Stromal cell of bone marrow (primary cell): Measurements from ENCODE around the gene KLF15.
"Not testable (repeated sequence)": the region's sequence is repeated elsewhere in the genome, so short reads cannot be mapped to it uniquely, and the experiment has no call there.

Experiments used
- DNase-seq: peaks from one replicate; pipeline ENCODE4 v3.0.0-alpha.2; 2012; ENCODE audit warnings: low read depth

Gene KLF15

GRCh38 chr3:126346466-126346865 is 10.7 kb downstream of the KLF15 start:
- DNase-seq: no peak

- no peak for DNase-seq
Measured at GRCh38 chr3:126345641-126346460, 11.4 kb downstream of the KLF15 start.

GRCh38 chr3:126345231-126345630 is 12.0 kb downstream of the KLF15 start:
- DNase-seq: no peak

GRCh38 chr3:126344380-126345041 is 12.7 kb downstream of the KLF15 start:
- no peak for DNase-seq

GRCh38 chr3:126343649-126344035 is 13.6 kb downstream of the KLF15 start:
- DNase-seq: no peak

- DNase-seq: no peak
Measured at GRCh38 chr3:126342991-126343648, 14.1 kb downstream of the KLF15 start.

- DNase-seq: no peak
Measured at GRCh38 chr3:126342211-126342610, 15.0 kb downstream of the KLF15 start.

GRCh38 chr3:126341755-126342150 is 15.5 kb downstream of the KLF15 start:
- no peak for DNase-seq

- no peak for DNase-seq
Measured at GRCh38 chr3:126340943-126341754, 16.1 kb downstream of the KLF15 start.

GRCh38 chr3:126340596-126340942 is 16.6 kb downstream of the KLF15 start:
- DNase-seq: no peak

GRCh38 chr3:126340081-126340511 is 17.1 kb downstream of the KLF15 start:
- peak; percentile 51 for DNase-seq

GRCh38 chr3:126339466-126339865 is 17.7 kb downstream of the KLF15 start:
- no peak for DNase-seq

GRCh38 chr3:126338790-126339288 is 18.4 kb downstream of the KLF15 start:
- no peak for DNase-seq

- no peak for DNase-seq
Measured at GRCh38 chr3:126337980-126338651, 19.1 kb downstream of the KLF15 start.

- DNase-seq: not testable (repeated sequence)
Measured at GRCh38 chr3:126331812-126332336, 25.3 kb downstream of the KLF15 start.

- DNase-seq: no peak
Measured at GRCh38 chr3:126329927-126330725, 27.1 kb downstream of the KLF15 start.

- no peak for DNase-seq
Measured at GRCh38 chr3:126326629-126327028, 30.6 kb downstream of the KLF15 start.

- DNase-seq: no peak
Measured at GRCh38 chr3:126322181-126322967, 34.8 kb downstream of the KLF15 start.

GRCh38 chr3:126321490-126321889 is 35.7 kb downstream of the KLF15 start:
- no peak for DNase-seq
